Measurements from ENCODE around the gene CILP. TPM values are rescaled to one million over a fixed set of nuclear protein-coding genes. Genes with fewer than 3 reads are reported as not detected.
"Not testable (repeated sequence)": the region's sequence is repeated elsewhere in the genome, so short reads cannot be mapped to it uniquely, and the experiment has no call there.

CILP gene
- total RNA-seq, 2 experiments from 2014 or later: 0.05 to 0.08 TPM

GRCh38 chr15:65184868-65185717 is 26.2 kb downstream of the CILP start, which contains the start of gene CLPX:
Gene CLPX (minus strand): TSS chr15:65185342. CDS start chr15:65185153, 189 bp downstream.
- peak; percentile 97 for ATAC-seq
- H3K27me3 Mint-ChIP-seq (ENCODE audit: low read depth): no peaks in the 10 kb centered on the region
- peaks cover 32% of the 10 kb centered on the region for H3K4me1 Mint-ChIP-seq (ENCODE audit: low read depth)
- ChIA-PET CTCF (interaction anchor here (0.8 to 2.2 kb wide), 10 partner anchors 9 to 200 kb away, joined by 3 to 22 read pairs (median 3); partner anchors contain the start of genes PARP16 and RNU5B-1), POLR2A (interaction anchor here (0.6 to 4.0 kb wide), 11 partner anchors 10 to 292 kb away, joined by 3 to 59 read pairs (median 5); partner anchors contain the start of genes PARP16, PDCD7, RNU5B-1 and SPG21)
- peak; percentile 93 for DNase-seq
- peak within 1 kb of the TSS; percentile 97 for H3K4me3 Mint-ChIP-seq
- no peaks in the 10 kb centered on the region for H3K9me3 Mint-ChIP-seq (ENCODE audit: insufficient read depth)
- H3K36me3 Mint-ChIP-seq (ENCODE audit: low read depth): peaks cover 6% of the 10 kb centered on the region
- peak within 1 kb of the TSS; percentile 90 for H3K27ac Mint-ChIP-seq

GRCh38 chr15:65184305-65184867 is 26.9 kb downstream of the CILP start:
- Mint-ChIP-seq H3K4me3 (peak overlapping the region; percentile 97), H3K27ac (peak overlapping the region; percentile 90)
- DNase-seq: peak; percentile 61

GRCh38 chr15:65183865-65184159 is 27.5 kb downstream of the CILP start:
- Mint-ChIP-seq H3K4me3 (peak overlapping the region; percentile 97), H3K27me3 (ENCODE audit: low read depth) (no peaks in the 10 kb centered on the region), H3K4me1 (ENCODE audit: low read depth) (peaks cover 29% of the 10 kb centered on the region), H3K27ac (peak overlapping the region; percentile 90), H3K36me3 (ENCODE audit: low read depth) (peaks cover 11% of the 10 kb centered on the region), H3K9me3 (ENCODE audit: insufficient read depth) (no peaks in the 10 kb centered on the region)
- no peak for ATAC-seq
- CTCF ChIA-PET: interaction anchor here (1.0 to 1.3 kb wide), 2 partner anchors 28 to 1030 kb away, joined by 3 read pairs; no protein-coding TSS in a partner anchor
- DNase-seq: no peak
- POLR2A ChIA-PET: interaction anchor here (0.8 to 4.0 kb wide), 4 partner anchors 9 to 121 kb away, joined by 3 to 59 read pairs (median 4); partner anchors contain the start of gene RNU5B-1

More at GRCh38 chr15:65184305-65184867, 26.9 kb downstream of the CILP start:
- ChIA-PET CTCF (interaction anchor here (1.0 to 1.5 kb wide), 3 partner anchors 27 to 1030 kb away, joined by 3 to 8 read pairs (median 3); partner anchors contain the start of gene PARP16), POLR2A (interaction anchor here (0.6 to 4.0 kb wide), 8 partner anchors 10 to 291 kb away, joined by 3 to 59 read pairs (median 5); partner anchors contain the start of genes PARP16 and RNU5B-1)
- peak; percentile 46 for ATAC-seq
- H3K27me3 Mint-ChIP-seq (ENCODE audit: low read depth): no peaks in the 10 kb centered on the region
- peaks cover 33% of the 10 kb centered on the region for H3K4me1 Mint-ChIP-seq (ENCODE audit: low read depth)
- peaks cover 9% of the 10 kb centered on the region for H3K36me3 Mint-ChIP-seq (ENCODE audit: low read depth)
- H3K9me3 Mint-ChIP-seq (ENCODE audit: insufficient read depth): no peaks in the 10 kb centered on the region

GRCh38 chr15:65182538-65182937 is 28.7 kb downstream of the CILP start:
- POLR2A ChIA-PET: interaction anchor here (0.6 to 1.8 kb wide), 4 partner anchors 48 to 752 kb away, joined by 3 to 10 read pairs (median 7); partner anchors contain the start of gene RNU5B-1
- peaks cover 16% of the 10 kb centered on the region for H3K36me3 Mint-ChIP-seq (ENCODE audit: low read depth)
- ATAC-seq (no peak), DNase-seq (no peak)
- no peaks in the 10 kb centered on the region for H3K9me3 Mint-ChIP-seq (ENCODE audit: insufficient read depth)
- no peaks in the 10 kb centered on the region for H3K27me3 Mint-ChIP-seq (ENCODE audit: low read depth)
- no peak overlapping the region for H3K27ac Mint-ChIP-seq
- H3K4me1 Mint-ChIP-seq (ENCODE audit: low read depth): peaks cover 29% of the 10 kb centered on the region
- peak overlapping the region; percentile 97 for H3K4me3 Mint-ChIP-seq
- CTCF ChIA-PET: interaction anchor here (1.0 to 1.6 kb wide), 3 partner anchors 89 to 149 kb away, joined by 3 to 5 read pairs (median 4); no protein-coding TSS in a partner anchor

- H3K4me1 Mint-ChIP-seq (ENCODE audit: low read depth): peaks cover 29% of the 10 kb centered on the region
- not testable (repeated sequence) for DNase-seq; H3K27me3 Mint-ChIP-seq (ENCODE audit: low read depth); H3K27ac Mint-ChIP-seq; H3K9me3 Mint-ChIP-seq (ENCODE audit: insufficient read depth); ATAC-seq; H3K4me3 Mint-ChIP-seq
- peaks cover 21% of the 10 kb centered on the region for H3K36me3 Mint-ChIP-seq (ENCODE audit: low read depth)
- ChIA-PET POLR2A (interaction anchor here (0.9 to 1.8 kb wide), 3 partner anchors 48 to 123 kb away, joined by 4 to 10 read pairs (median 10); partner anchors contain the start of gene RNU5B-1), CTCF (interaction anchor here (1.0 to 1.6 kb wide), 4 partner anchors 89 to 203 kb away, joined by 3 to 5 read pairs (median 4); no protein-coding TSS in a partner anchor)
Observed at GRCh38 chr15:65181582-65182353, 29.5 kb downstream of the CILP start.

GRCh38 chr15:65180167-65180566 is 31.1 kb downstream of the CILP start:
- DNase-seq (no peak), ATAC-seq (no peak)
- Mint-ChIP-seq H3K27me3 (ENCODE audit: low read depth) (no peaks in the 10 kb centered on the region), H3K4me1 (ENCODE audit: low read depth) (peaks cover 23% of the 10 kb centered on the region), H3K4me3 (no peak overlapping the region), H3K27ac (no peak overlapping the region), H3K36me3 (ENCODE audit: low read depth) (peaks cover 27% of the 10 kb centered on the region), H3K9me3 (ENCODE audit: insufficient read depth) (no peaks in the 10 kb centered on the region)
- POLR2A ChIA-PET: no interaction called here
- CTCF ChIA-PET: interaction anchor here (2.2 kb wide), 1 partner anchor 118 kb away, joined by 6 read pairs; no protein-coding TSS in a partner anchor

GRCh38 chr15:65177901-65178300 is 33.4 kb downstream of the CILP start:
- Mint-ChIP-seq H3K4me1 (ENCODE audit: low read depth) (peaks cover 12% of the 10 kb centered on the region), H3K4me3 (no peak overlapping the region), H3K36me3 (ENCODE audit: low read depth) (peaks cover 25% of the 10 kb centered on the region), H3K27ac (no peak overlapping the region), H3K9me3 (ENCODE audit: insufficient read depth) (no peaks in the 10 kb centered on the region), H3K27me3 (ENCODE audit: low read depth) (no peaks in the 10 kb centered on the region)
- ATAC-seq (no peak), DNase-seq (no peak)
- POLR2A ChIA-PET: no interaction called here
- CTCF ChIA-PET: interaction anchor here (0.6 kb wide), 1 partner anchor 267 kb away, joined by 4 read pairs; no protein-coding TSS in a partner anchor

GRCh38 chr15:65176056-65176455 is 35.2 kb downstream of the CILP start:
- ChIA-PET POLR2A (no interaction called here), CTCF (no interaction called here)
- Mint-ChIP-seq H3K9me3 (ENCODE audit: insufficient read depth) (no peaks in the 10 kb centered on the region), H3K27me3 (ENCODE audit: low read depth) (no peaks in the 10 kb centered on the region), H3K4me1 (ENCODE audit: low read depth) (peaks cover 4% of the 10 kb centered on the region), H3K36me3 (ENCODE audit: low read depth) (peaks cover 36% of the 10 kb centered on the region), H3K27ac (no peak overlapping the region), H3K4me3 (no peak overlapping the region)
- DNase-seq (no peak), ATAC-seq (no peak)

GRCh38 chr15:65175511-65175910 is 35.8 kb downstream of the CILP start:
- peaks cover 36% of the 10 kb centered on the region for H3K36me3 Mint-ChIP-seq (ENCODE audit: low read depth)
- H3K27me3 Mint-ChIP-seq (ENCODE audit: low read depth): no peaks in the 10 kb centered on the region
- no peak for ATAC-seq
- no peak for DNase-seq
- CTCF ChIA-PET: no interaction called here
- POLR2A ChIA-PET: no interaction called here
- no peak overlapping the region for H3K27ac Mint-ChIP-seq
- no peak overlapping the region for H3K4me3 Mint-ChIP-seq
- H3K9me3 Mint-ChIP-seq (ENCODE audit: insufficient read depth): no peaks in the 10 kb centered on the region
- peaks cover 2% of the 10 kb centered on the region for H3K4me1 Mint-ChIP-seq (ENCODE audit: low read depth)

GRCh38 chr15:65174509-65174908 is 36.8 kb downstream of the CILP start:
- DNase-seq (no peak), ATAC-seq (no peak)
- no peak overlapping the region for H3K27ac Mint-ChIP-seq
- no peaks in the 10 kb centered on the region for H3K9me3 Mint-ChIP-seq (ENCODE audit: insufficient read depth)
- ChIA-PET CTCF (no interaction called here), POLR2A (interaction anchor here (0.8 kb wide), 2 partner anchors 9 to 11 kb away, joined by 3 read pairs; partner anchors contain the start of gene CLPX)
- no peak overlapping the region for H3K4me3 Mint-ChIP-seq
- H3K36me3 Mint-ChIP-seq (ENCODE audit: low read depth): peaks cover 38% of the 10 kb centered on the region
- H3K4me1 Mint-ChIP-seq (ENCODE audit: low read depth): no peaks in the 10 kb centered on the region
- H3K27me3 Mint-ChIP-seq (ENCODE audit: low read depth): no peaks in the 10 kb centered on the region

GRCh38 chr15:65172531-65172930 is 38.7 kb downstream of the CILP start:
- CTCF ChIA-PET: interaction anchor here (1.2 kb wide), 1 partner anchor 39 kb away, joined by 3 read pairs; the partner anchor contains the start of gene CILP
- ATAC-seq (no peak), DNase-seq (no peak)
- H3K4me1 Mint-ChIP-seq (ENCODE audit: low read depth): no peaks in the 10 kb centered on the region
- no peaks in the 10 kb centered on the region for H3K27me3 Mint-ChIP-seq (ENCODE audit: low read depth)
- H3K9me3 Mint-ChIP-seq (ENCODE audit: insufficient read depth): no peaks in the 10 kb centered on the region
- no peak overlapping the region for H3K27ac Mint-ChIP-seq
- POLR2A ChIA-PET: no interaction called here
- peaks cover 31% of the 10 kb centered on the region for H3K36me3 Mint-ChIP-seq (ENCODE audit: low read depth)
- no peak overlapping the region for H3K4me3 Mint-ChIP-seq

All from activated CD8-positive, alpha-beta T cell treated with anti-CD3 and anti-CD28 coated beads, Interleukin-2, amount 10 ng/mL, durations not matched to agents 7 days and 5 days (primary cell).